Erythroblast (primary cell): ENCODE measurements around the gene HMGA1.

Experiments used
- DNase-seq, 2 experiments: peaks; one replicate each; lab custom pipeline; 2025; lab: John Stamatoyannopoulos, UW
- GATA1 ChIP-seq: IDR thresholded peaks from 2 replicates; pipeline ENCODE4 v1.6.1; 2011; ENCODE audit warnings: low read depth, mild to moderate bottlenecking, control low read depth, low read length, moderate library complexity
- POLR2A ChIP-seq: IDR thresholded peaks from 2 replicates; pipeline ENCODE4 v1.6.1; 2011; ENCODE audit warnings: mild to moderate bottlenecking, low read length

The HMGA1 gene

DNA sequence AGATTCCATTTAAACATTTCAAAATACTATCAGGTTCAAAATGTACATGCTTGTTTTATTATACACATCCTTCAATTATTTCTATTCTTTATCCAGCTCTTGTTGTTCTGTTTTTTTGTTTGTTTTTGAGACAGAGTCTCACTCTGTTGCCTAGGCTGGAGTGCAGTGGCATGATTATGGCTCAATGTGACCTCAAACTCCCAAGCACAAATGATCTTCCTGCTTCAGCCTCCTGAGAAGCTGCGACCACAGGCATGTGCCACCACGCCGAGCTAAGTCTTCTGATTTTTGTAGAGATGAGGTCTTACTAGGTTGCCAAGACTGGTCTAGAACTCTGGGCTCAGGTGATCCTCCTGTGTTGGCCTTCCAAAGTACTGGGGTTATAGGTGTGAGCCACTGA, 56.3 kb downstream of the HMGA1 start:
- no peak for DNase-seq
- TF ChIP-seq POLR2A (no peak), GATA1 (no peak)

DNA sequence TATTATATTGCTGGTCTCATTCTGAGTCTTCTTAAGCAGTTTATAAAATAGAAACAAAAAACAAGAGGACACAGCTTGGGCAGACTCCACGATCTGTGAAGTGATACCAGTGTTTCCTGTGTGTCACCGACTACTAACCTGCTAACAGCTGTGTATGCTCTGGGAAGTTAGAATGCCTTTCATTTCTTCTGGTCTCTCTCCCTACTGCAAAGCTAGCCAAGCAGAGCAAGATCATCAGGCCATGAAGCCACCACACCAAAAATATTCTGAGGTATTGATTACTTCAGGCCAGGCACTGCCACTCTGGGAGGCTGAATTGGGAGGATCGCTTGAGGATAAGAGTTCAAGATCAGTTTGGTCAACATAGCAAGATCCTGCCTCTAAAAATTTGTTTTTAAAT, 59.0 kb downstream of the HMGA1 start:
- no peak for TF ChIP-seq POLR2A
- no peak for TF ChIP-seq GATA1
- no peak for DNase-seq
